ENCODE data around the gene C11orf68.
"Not testable (repeated sequence)": the region's sequence is repeated elsewhere in the genome, so short reads cannot be mapped to it uniquely, and the experiment has no call there.

Gene C11orf68

DNA sequence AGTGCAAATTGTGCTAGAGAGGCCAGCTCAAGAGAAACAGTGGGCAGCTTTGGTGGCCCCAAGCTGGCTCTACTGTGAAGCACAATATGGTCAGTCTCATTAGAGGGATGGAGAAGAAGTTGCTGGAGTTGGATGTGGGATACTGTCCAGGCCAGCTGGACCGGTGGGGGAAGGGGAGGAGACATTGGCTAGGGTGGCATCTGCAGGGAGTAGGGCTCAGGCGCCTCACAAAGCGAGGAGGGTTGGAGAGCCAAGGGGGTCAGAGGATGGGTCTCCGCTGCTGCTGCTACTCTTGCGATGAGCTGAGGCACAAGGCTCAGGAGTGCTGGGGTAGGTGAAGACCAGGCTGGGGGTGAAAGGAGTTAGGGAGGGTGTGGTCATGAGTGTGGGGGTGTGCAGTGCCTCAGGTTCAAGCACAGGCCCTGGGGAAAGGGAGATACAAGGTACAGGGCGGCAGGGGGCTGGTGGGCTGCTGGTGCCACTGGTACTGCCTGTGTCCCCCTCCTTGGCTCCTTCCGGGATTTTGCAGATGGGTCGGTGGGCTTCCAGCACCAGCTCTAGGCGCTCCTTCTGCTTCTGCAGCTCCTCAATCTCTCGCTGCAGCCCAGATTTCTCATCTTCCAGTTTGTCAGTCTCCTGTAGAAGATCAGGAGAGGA is 26.1 kb downstream of the C11orf68 start:
- H3K27ac ChIP-seq: no peak overlapping the region
- no peak for TF ChIP-seq CTCF (IDR thresholded peaks at IDR 0.05)
- TF ChIP-seq ZFX (IDR thresholded peaks at IDR 0.05; ENCODE audit: borderline replicate concordance): no peak

DNA sequence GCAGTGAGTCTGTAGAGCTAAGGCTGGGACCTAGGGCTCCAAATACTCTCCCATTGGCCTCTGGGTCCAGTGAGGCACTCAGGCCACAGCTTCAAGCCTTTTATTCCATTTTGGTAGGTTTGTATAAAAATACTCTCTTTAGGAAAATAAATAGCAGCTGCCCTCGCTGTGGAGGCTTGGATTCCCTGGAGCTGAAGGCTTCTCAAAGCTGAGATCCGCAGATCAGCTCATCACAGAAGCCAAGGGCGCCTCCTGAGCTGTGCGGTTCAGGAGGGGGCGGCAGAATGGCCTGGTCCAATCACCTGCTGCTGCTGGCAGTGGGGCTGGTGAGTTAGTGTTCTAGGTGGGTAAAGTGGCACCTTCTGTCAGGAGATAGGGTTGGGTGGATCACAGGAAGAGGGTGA is 26.7 kb downstream of the C11orf68 start:
- H3K27ac ChIP-seq: not testable (repeated sequence)

GRCh38 chr11:65891219-65892136 is 27.4 kb downstream of the C11orf68 start:
- TF ChIP-seq CTCF (IDR thresholded peaks at IDR 0.05) (no peak), ZFX (IDR thresholded peaks at IDR 0.05; ENCODE audit: borderline replicate concordance) (no peak)
- H3K27ac ChIP-seq: peak overlapping the region; percentile 82

DNA sequence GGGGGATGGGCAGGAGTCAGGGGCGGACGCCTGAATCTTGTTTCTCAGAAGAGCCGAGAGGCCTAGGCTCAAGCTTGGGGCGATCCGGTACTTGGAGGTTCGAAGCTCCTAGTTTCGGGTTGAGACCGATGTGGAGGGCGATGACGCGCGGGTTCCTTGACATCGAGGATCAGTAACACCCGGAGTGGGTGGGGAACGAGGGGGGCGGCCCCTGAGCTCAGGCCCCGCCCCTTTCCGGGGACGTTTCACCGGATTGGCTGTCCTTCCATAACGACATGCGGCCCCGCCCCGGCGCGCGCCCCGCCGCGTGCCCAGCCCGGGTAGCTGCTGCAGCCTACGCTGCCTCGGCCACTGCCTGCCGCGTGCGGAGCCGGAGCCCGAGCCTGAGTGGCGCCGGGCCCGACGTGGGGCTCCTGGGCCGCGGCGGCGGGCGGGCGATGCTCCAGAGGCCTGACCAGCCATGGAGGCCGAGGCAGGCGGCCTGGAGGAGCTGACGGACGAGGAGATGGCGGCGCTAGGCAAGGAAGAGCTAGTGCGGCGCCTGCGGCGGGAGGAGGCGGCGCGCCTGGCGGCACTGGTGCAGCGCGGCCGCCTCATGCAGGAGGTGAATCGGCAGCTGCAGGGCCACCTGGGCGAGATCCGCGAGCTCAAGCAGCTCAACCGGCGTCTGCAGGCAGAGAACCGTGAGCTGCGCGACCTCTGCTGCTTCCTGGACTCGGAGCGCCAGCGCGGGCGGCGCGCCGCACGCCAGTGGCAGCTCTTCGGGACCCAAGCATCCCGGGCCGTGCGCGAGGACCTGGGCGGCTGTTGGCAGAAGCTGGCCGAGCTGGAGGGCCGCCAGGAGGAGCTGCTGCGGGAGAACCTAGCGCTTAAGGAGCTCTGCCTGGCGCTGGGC is 28.3 kb downstream of the C11orf68 start, which contains the start of gene CCDC85B:
CCDC85B (plus strand) TSS at position 350 of the 895 bp plus-strand sequence; CDS start at position 461, 111 bp downstream.
- TF ChIP-seq CTCF (IDR thresholded peaks at IDR 0.05): peak; percentile 29; the same call in 1 of the 2 replicates
- no peak for TF ChIP-seq ZFX (IDR thresholded peaks at IDR 0.05; ENCODE audit: borderline replicate concordance)
- H3K27ac ChIP-seq: peak within 1 kb of the TSS; percentile 82

DNA sequence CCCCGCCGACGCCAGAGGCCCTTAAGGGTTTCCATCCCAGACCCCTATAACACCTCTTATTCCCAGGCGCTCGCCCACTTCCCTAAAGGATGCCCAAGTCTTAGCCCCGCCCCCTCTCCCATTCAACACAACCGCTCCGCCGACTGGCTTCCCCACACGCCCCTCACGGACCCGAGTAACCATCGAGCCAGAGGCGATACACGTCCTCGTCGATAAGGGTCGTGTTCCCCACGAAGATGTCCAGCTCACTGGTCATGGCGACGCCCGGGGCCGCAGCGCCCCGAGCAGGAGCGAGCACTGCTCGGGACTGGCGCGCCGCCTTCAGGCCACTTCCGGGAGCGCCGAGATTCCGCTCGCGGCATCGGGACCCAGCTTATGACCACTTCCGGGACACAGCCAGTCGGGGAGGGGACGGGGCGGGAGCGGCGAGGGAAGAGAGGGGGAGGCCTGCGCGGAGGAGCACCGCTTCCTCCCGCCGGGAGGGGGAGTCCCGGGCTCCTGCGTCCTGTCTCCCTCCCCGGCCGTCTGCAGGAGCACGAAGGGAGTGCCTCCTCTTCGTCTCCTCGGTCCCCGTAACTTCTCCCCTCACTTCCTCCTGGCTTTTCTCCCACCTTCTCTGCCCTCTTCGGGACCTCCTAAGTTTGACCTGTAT is 30.6 kb downstream of the C11orf68 start, which contains the start of gene FIBP:
FIBP (minus strand) TSS at position 309 of the 652 bp plus-strand sequence; CDS start at position 256, 53 bp downstream.
- TF ChIP-seq CTCF (IDR thresholded peaks at IDR 0.05) (peak; percentile 94), ZFX (IDR thresholded peaks at IDR 0.05; ENCODE audit: borderline replicate concordance) (no peak)
- peak within 1 kb of the TSS; percentile 82 for H3K27ac ChIP-seq

DNA sequence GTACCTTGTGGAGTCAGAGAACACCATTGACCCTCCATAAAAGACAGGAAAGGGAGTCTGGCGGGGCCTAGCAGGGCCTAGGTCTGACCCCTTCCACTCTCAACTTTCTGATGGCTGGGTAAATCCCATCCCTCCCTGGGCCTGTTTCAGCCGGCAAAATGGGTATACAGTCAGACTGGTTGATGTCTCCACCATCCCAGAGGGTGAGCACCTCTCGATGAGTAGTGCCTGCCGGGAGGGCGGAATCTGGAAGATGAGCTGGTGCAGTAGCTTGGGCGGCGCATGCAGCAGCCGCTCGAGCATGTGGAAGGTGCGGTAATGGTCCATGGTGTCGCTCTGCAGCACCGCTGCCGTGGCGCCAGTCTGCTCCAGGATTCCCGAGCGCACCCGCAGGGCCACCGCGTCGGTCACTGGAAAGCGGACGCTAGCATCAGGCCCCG is 31.1 kb downstream of the C11orf68 start:
- H3K27ac ChIP-seq: peak overlapping the region; percentile 82
- TF ChIP-seq CTCF (IDR thresholded peaks at IDR 0.05) (no peak), ZFX (IDR thresholded peaks at IDR 0.05; ENCODE audit: borderline replicate concordance) (no peak)

Measured in 22Rv1 (cell line).